Bronchial epithelial cell (primary cell): ENCODE measurements around the gene FBXL7. TPM values are rescaled to one million over a fixed set of nuclear protein-coding genes. Genes with fewer than 3 reads are reported as not detected.
A peak's percentile ranks its signal among the peaks of the same experiment; 100 is the strongest.

ENCODE experiments used
- DNase-seq: peaks from one replicate; pipeline ENCODE4 v3.0.0-alpha.2; 2010; ENCODE audit warnings: low read depth
- FAIRE-seq: peaks from 2 replicates; lab custom pipeline; 2011; peaks lifted over from hg19 to GRCh38; lab: Jason Lieb, UNC
- H3K27me3 ChIP-seq: 2 replicates; pipeline ENCODE4 v1.5.1; 2011; ENCODE audit warnings: low read length; ENCODE audit not compliant: control insufficient read depth, insufficient read depth
- H3K36me3 ChIP-seq: 2 replicates; pipeline ENCODE4 v1.5.1; 2011; ENCODE audit warnings: low read length; ENCODE audit not compliant: control insufficient read depth, insufficient read depth
- H3K4me3 ChIP-seq: 2 replicates; pipeline ENCODE4 v1.5.1; 2011; ENCODE audit warnings: mild to moderate bottlenecking, low read depth, low read length, control low read depth
- CTCF ChIP-seq: IDR thresholded peaks from 2 replicates; pipeline ENCODE4 v1.5.1; 2011; ENCODE audit warnings: mild to moderate bottlenecking, moderate library complexity, low read length, control low read depth, inconsistent platforms; ENCODE audit not compliant: insufficient read depth, severe bottlenecking
- total RNA-seq: library from RNA; depleted of rRNA; stranded (reverse); fragments of >200 nt; gene quantifications from 2 replicates; pipeline ENCODE4 v1.2.1, GENCODE V29; 2014

The FBXL7 gene
- total RNA-seq, 1 donor from 2014 or later = 0.26 TPM

GRCh38 chr5:15711892-15712291 is 211.9 kb downstream of the FBXL7 start:
- Histone ChIP-seq H3K4me3 (no peak overlapping the region), H3K27me3 (no peaks in the 10 kb centered on the region), H3K36me3 (no peaks in the 10 kb centered on the region)
- no peak for TF ChIP-seq CTCF
- DNase-seq = no peak
- FAIRE-seq = no peak

GRCh38 chr5:15715535-15715934 is 215.6 kb downstream of the FBXL7 start:
- no peak for DNase-seq
- H3K4me3 ChIP-seq = no peak overlapping the region
- no peak for TF ChIP-seq CTCF
- H3K27me3 ChIP-seq = no peaks in the 10 kb centered on the region
- no peaks in the 10 kb centered on the region for H3K36me3 ChIP-seq
- no peak for FAIRE-seq

- Histone ChIP-seq H3K4me3 (no peak overlapping the region), H3K36me3 (no peaks in the 10 kb centered on the region), H3K27me3 (no peaks in the 10 kb centered on the region)
- DNase-seq = no peak
- FAIRE-seq = no peak
- TF ChIP-seq CTCF = no peak
These were observed 216.0 kb downstream of the FBXL7 start for GRCh38 chr5:15715967-15716366.

GRCh38 chr5:15717001-15717400 is 217.0 kb downstream of the FBXL7 start:
- Histone ChIP-seq H3K36me3 (no peaks in the 10 kb centered on the region), H3K27me3 (no peaks in the 10 kb centered on the region), H3K4me3 (no peak overlapping the region)
- TF ChIP-seq CTCF = no peak
- FAIRE-seq (no peak), DNase-seq (peak; percentile 29)

GRCh38 chr5:15718421-15719179 is 218.6 kb downstream of the FBXL7 start:
- no peak for FAIRE-seq
- DNase-seq = no peak
- H3K36me3 ChIP-seq = no peaks in the 10 kb centered on the region
- H3K4me3 ChIP-seq = no peak overlapping the region
- H3K27me3 ChIP-seq = no peaks in the 10 kb centered on the region
- no peak for TF ChIP-seq CTCF

GRCh38 chr5:15719784-15720183 is 219.8 kb downstream of the FBXL7 start:
- no peak for TF ChIP-seq CTCF
- Histone ChIP-seq H3K4me3 (no peak overlapping the region), H3K36me3 (no peaks in the 10 kb centered on the region), H3K27me3 (no peaks in the 10 kb centered on the region)
- DNase-seq (peak; percentile 89), FAIRE-seq (no peak)
